Nephron progenitor cell (in vitro differentiated cells): Measurements from ENCODE around the gene GTF3C1.

Experiments used
- DNase-seq: peaks from one replicate; pipeline ENCODE4 v3.0.0; 2021
- H3K27ac Mint-ChIP-seq: 2 replicates; pipeline ENCODE4 v1.8.0; 2021; ENCODE audit warnings: mild to moderate bottlenecking, moderate library complexity, mixed read lengths
- H3K27me3 Mint-ChIP-seq: 2 replicates; pipeline ENCODE4 v1.8.0; 2021; ENCODE audit warnings: mild to moderate bottlenecking, low read depth, mixed read lengths; ENCODE audit not compliant: poor library complexity
- H3K36me3 Mint-ChIP-seq: 2 replicates; pipeline ENCODE4 v1.8.0; 2021; ENCODE audit warnings: low read depth, mixed read lengths
- H3K4me1 Mint-ChIP-seq: 2 replicates; pipeline ENCODE4 v1.8.0; 2021; ENCODE audit warnings: mixed read lengths
- H3K4me3 Mint-ChIP-seq: 2 replicates; pipeline ENCODE4 v1.8.0; 2021; ENCODE audit warnings: mild to moderate bottlenecking, moderate library complexity, mixed read lengths
- H3K9me3 Mint-ChIP-seq: 2 replicates; pipeline ENCODE4 v1.8.0; 2021; ENCODE audit warnings: mild to moderate bottlenecking, moderate library complexity, mixed read lengths
- CTCF ChIP-seq: fragments of 200-600 bp; sonication (generic); IDR thresholded peaks from 2 replicates; pipeline ENCODE4 v1.5.0; 2021; ENCODE audit warnings: antibody characterized with exemption

GTF3C1 gene

GRCh38 chr16:27528294-27528693, 21.4 kb downstream of the GTF3C1 start:
- no peak for TF ChIP-seq CTCF

GRCh38 chr16:27526180-27526579, 23.5 kb downstream of the GTF3C1 start:
- peaks cover 20% of the 10 kb centered on the region for H3K4me1 Mint-ChIP-seq

More at GRCh38 chr16:27528294-27528693, 21.4 kb downstream of the GTF3C1 start:
- H3K4me3 Mint-ChIP-seq = no peak overlapping the region
- H3K27me3 Mint-ChIP-seq = peaks cover 3% of the 10 kb centered on the region
- peaks cover 17% of the 10 kb centered on the region for H3K4me1 Mint-ChIP-seq
- DNase-seq = no peak
- H3K9me3 Mint-ChIP-seq = no peaks in the 10 kb centered on the region
- H3K27ac Mint-ChIP-seq = no peak overlapping the region
- H3K36me3 Mint-ChIP-seq = peaks cover 80% of the 10 kb centered on the region

GRCh38 chr16:27522173-27522707, 27.5 kb downstream of the GTF3C1 start:
- Mint-ChIP-seq H3K4me3 (no peak overlapping the region), H3K4me1 (peaks cover 20% of the 10 kb centered on the region), H3K27ac (peak overlapping the region; percentile 82), H3K9me3 (no peaks in the 10 kb centered on the region), H3K27me3 (no peaks in the 10 kb centered on the region), H3K36me3 (peaks cover 75% of the 10 kb centered on the region)
- DNase-seq = no peak
- TF ChIP-seq CTCF = no peak

More at GRCh38 chr16:27526180-27526579, 23.5 kb downstream of the GTF3C1 start:
- no peak for TF ChIP-seq CTCF
- H3K27ac Mint-ChIP-seq = no peak overlapping the region
- H3K4me3 Mint-ChIP-seq = no peak overlapping the region
- H3K36me3 Mint-ChIP-seq = peaks cover 82% of the 10 kb centered on the region
- H3K9me3 Mint-ChIP-seq = no peaks in the 10 kb centered on the region
- no peak for DNase-seq
- H3K27me3 Mint-ChIP-seq = peaks cover 3% of the 10 kb centered on the region

- no peak for TF ChIP-seq CTCF
- DNase-seq = no peak
- H3K27me3 Mint-ChIP-seq = no peaks in the 10 kb centered on the region
- no peak overlapping the region for H3K4me3 Mint-ChIP-seq
- H3K9me3 Mint-ChIP-seq = no peaks in the 10 kb centered on the region
- H3K4me1 Mint-ChIP-seq = peaks cover 27% of the 10 kb centered on the region
- peak overlapping the region; percentile 80 for H3K27ac Mint-ChIP-seq
- peaks cover 76% of the 10 kb centered on the region for H3K36me3 Mint-ChIP-seq
These were observed 28.6 kb downstream of the GTF3C1 start for GRCh38 chr16:27520982-27521673.

GRCh38 chr16:27518226-27518625, 31.5 kb downstream of the GTF3C1 start:
- Mint-ChIP-seq H3K4me1 (peaks cover 27% of the 10 kb centered on the region), H3K4me3 (no peak overlapping the region), H3K36me3 (peaks cover 81% of the 10 kb centered on the region), H3K27me3 (no peaks in the 10 kb centered on the region), H3K9me3 (no peaks in the 10 kb centered on the region), H3K27ac (peak overlapping the region; percentile 23)
- TF ChIP-seq CTCF = no peak
- no peak for DNase-seq

- H3K9me3 Mint-ChIP-seq = no peaks in the 10 kb centered on the region
- DNase-seq = no peak
- no peak overlapping the region for H3K27ac Mint-ChIP-seq
- H3K4me1 Mint-ChIP-seq = peaks cover 23% of the 10 kb centered on the region
- H3K36me3 Mint-ChIP-seq = peaks cover 81% of the 10 kb centered on the region
- no peak overlapping the region for H3K4me3 Mint-ChIP-seq
- H3K27me3 Mint-ChIP-seq = no peaks in the 10 kb centered on the region
- no peak for TF ChIP-seq CTCF
These were observed 32.0 kb downstream of the GTF3C1 start for GRCh38 chr16:27517664-27518063.
